Astrocyte (in vitro differentiated cells and primary cell): ENCODE measurements around the gene PKP3. TPM values are rescaled to one million over a fixed set of nuclear protein-coding genes. Genes with fewer than 3 reads are reported as not detected.
A peak's percentile ranks its signal among the peaks of the same experiment; 100 is the strongest.

Experiments used
- DNase-seq: peaks from one replicate; pipeline ENCODE4 v3.0.0-alpha.2; 2010; ENCODE audit warnings: low read depth
- FAIRE-seq: peaks from 2 replicates; lab custom pipeline; 2011; peaks lifted over from hg19 to GRCh38; lab: Jason Lieb, UNC
- H2AFZ ChIP-seq: 2 replicates; pipeline ENCODE4 v1.6.0; 2012; ENCODE audit warnings: low read depth, low read length, inconsistent platforms
- H3K27ac ChIP-seq: 2 replicates; pipeline ENCODE4 v1.5.1; 2011; ENCODE audit warnings: low read depth, low read length, inconsistent platforms
- H3K27me3 ChIP-seq: 2 replicates; pipeline ENCODE4 v1.6.0; 2011; ENCODE audit warnings: low read length, inconsistent platforms; ENCODE audit not compliant: insufficient read depth
- H3K36me3 ChIP-seq: 2 replicates; pipeline ENCODE4 v1.5.1; 2011; ENCODE audit warnings: low read length, inconsistent platforms; ENCODE audit not compliant: insufficient read depth
- H3K4me1 ChIP-seq: 2 replicates; pipeline ENCODE4 v1.5.1; 2011; ENCODE audit warnings: low read length, inconsistent platforms; ENCODE audit not compliant: insufficient read depth
- H3K4me2 ChIP-seq: 2 replicates; pipeline ENCODE4 v1.6.0; 2012; ENCODE audit warnings: low read length, inconsistent platforms
- H3K4me3 ChIP-seq: 2 replicates; pipeline ENCODE4 v1.5.1; 2011; ENCODE audit warnings: low read depth, mild to moderate bottlenecking, low read length, inconsistent platforms; ENCODE audit not compliant: insufficient read depth
- H3K79me2 ChIP-seq: 2 replicates; pipeline ENCODE4 v1.6.0; 2012; ENCODE audit warnings: mild to moderate bottlenecking, low read length, inconsistent platforms; ENCODE audit not compliant: insufficient read depth
- H3K9ac ChIP-seq: 2 replicates; pipeline ENCODE4 v1.6.0; 2012; ENCODE audit warnings: mild to moderate bottlenecking, low read length, inconsistent platforms
- H3K9me3 ChIP-seq: 2 replicates; pipeline ENCODE4 v1.5.1; 2012; ENCODE audit warnings: low read depth, mild to moderate bottlenecking, low read length, inconsistent platforms; ENCODE audit not compliant: insufficient read depth
- H4K20me1 ChIP-seq: 2 replicates; pipeline ENCODE4 v1.6.0; 2012; ENCODE audit warnings: low read length, inconsistent platforms; ENCODE audit not compliant: insufficient read depth
- H3K27ac Mint-ChIP-seq: one replicate; pipeline ENCODE4 v1.8.0; 2021; ENCODE audit warnings: mild to moderate bottlenecking, mixed read lengths; ENCODE audit not compliant: unreplicated experiment
- H3K27me3 Mint-ChIP-seq: one replicate; pipeline ENCODE4 v1.8.0; 2021; ENCODE audit warnings: low read depth, mixed read lengths; ENCODE audit not compliant: unreplicated experiment
- H3K36me3 Mint-ChIP-seq: one replicate; pipeline ENCODE4 v1.8.0; 2021; ENCODE audit warnings: low read depth, mixed read lengths; ENCODE audit not compliant: unreplicated experiment
- H3K4me1 Mint-ChIP-seq: one replicate; pipeline ENCODE4 v1.8.0; 2021; ENCODE audit warnings: low read depth, mixed read lengths; ENCODE audit not compliant: unreplicated experiment
- H3K4me3 Mint-ChIP-seq: one replicate; pipeline ENCODE4 v1.8.0; 2021; ENCODE audit warnings: mild to moderate bottlenecking, moderate library complexity, mixed read lengths; ENCODE audit not compliant: unreplicated experiment
- H3K9me3 Mint-ChIP-seq: one replicate; pipeline ENCODE4 v1.8.0; 2021; ENCODE audit warnings: mild to moderate bottlenecking, mixed read lengths; ENCODE audit not compliant: unreplicated experiment
- EZH2 ChIP-seq: IDR thresholded peaks from 2 replicates; pipeline ENCODE4 v1.6.1; 2012; ENCODE audit warnings: mild to moderate bottlenecking, low read length, inconsistent platforms; ENCODE audit not compliant: insufficient read depth
- total RNA-seq: library from RNA; stranded (reverse); gene quantifications from 2 replicates; pipeline ENCODE4 v1.2.1, GENCODE V29; 2021
- TF ChIP-seq, protein P1 (sequence below): IDR thresholded peaks from 2 replicates; pipeline ENCODE4 v1.5.1; 2011; ENCODE audit warnings: low read depth, mild to moderate bottlenecking, inconsistent platforms, low read length, moderate library complexity; ENCODE audit not compliant: insufficient read depth

PKP3 gene
- total RNA-seq, 1 donor from 2014 or later: 2.1 TPM

DNA sequence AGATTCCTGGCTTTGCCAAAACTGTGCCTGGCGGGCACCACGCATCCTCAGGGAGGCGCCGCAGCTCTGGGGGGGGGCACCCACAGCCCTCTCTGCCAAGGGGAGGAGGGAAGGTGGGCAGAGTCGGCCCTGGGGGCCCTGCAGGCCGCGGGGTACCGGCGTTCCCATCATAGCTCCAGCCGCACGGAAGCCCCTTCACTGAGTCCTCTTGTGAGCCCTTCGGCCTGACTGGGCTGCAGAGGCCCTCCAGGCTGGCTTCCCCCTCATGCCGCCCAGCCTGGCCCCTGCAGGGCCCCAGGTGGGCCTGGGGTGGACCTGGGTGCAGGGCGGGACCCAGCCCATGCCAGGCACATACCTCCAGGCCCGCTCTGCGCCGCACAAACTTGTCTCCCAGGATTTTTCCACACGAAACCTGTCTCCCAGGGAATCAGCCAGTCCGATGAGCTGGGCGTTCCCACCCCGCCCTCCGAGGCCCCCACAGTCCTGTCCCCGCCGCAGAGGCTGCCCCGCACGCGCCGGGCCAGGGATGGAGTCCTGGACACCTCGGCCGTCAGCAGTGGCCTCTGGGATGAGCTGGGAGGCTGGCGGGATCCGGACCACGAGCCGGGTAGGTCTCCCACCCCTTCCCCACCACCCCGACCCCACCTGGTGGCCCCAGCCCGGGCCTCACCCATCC lies 1.8 kb upstream of the PKP3 start:
- Mint-ChIP-seq H3K9me3 (peaks cover 11% of the 10 kb centered on the region), H3K27ac (no peak overlapping the region), H3K27me3 (peaks cover 12% of the 10 kb centered on the region), H3K4me3 (no peak overlapping the region), H3K36me3 (peaks cover 5% of the 10 kb centered on the region), H3K4me1 (no peaks in the 10 kb centered on the region)
- DNase-seq: no peak
- FAIRE-seq: no peak
- TF ChIP-seq, protein P1, sequence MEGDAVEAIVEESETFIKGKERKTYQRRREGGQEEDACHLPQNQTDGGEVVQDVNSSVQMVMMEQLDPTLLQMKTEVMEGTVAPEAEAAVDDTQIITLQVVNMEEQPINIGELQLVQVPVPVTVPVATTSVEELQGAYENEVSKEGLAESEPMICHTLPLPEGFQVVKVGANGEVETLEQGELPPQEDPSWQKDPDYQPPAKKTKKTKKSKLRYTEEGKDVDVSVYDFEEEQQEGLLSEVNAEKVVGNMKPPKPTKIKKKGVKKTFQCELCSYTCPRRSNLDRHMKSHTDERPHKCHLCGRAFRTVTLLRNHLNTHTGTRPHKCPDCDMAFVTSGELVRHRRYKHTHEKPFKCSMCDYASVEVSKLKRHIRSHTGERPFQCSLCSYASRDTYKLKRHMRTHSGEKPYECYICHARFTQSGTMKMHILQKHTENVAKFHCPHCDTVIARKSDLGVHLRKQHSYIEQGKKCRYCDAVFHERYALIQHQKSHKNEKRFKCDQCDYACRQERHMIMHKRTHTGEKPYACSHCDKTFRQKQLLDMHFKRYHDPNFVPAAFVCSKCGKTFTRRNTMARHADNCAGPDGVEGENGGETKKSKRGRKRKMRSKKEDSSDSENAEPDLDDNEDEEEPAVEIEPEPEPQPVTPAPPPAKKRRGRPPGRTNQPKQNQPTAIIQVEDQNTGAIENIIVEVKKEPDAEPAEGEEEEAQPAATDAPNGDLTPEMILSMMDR: no peak
- no peak for TF ChIP-seq EZH2
- Histone ChIP-seq H3K36me3 (no peaks in the 10 kb centered on the region), H3K79me2 (no peaks in the 10 kb centered on the region), H3K9me3 (no peaks in the 10 kb centered on the region), H3K4me1 (peaks cover 31% of the 10 kb centered on the region), H3K27ac (no peak overlapping the region), H4K20me1 (no peaks in the 10 kb centered on the region), H3K27me3 (no peaks in the 10 kb centered on the region), H2AFZ (no peak overlapping the region), H3K4me3 (no peak overlapping the region), H3K4me2 (no peak overlapping the region), H3K9ac (no peak overlapping the region)

DNA sequence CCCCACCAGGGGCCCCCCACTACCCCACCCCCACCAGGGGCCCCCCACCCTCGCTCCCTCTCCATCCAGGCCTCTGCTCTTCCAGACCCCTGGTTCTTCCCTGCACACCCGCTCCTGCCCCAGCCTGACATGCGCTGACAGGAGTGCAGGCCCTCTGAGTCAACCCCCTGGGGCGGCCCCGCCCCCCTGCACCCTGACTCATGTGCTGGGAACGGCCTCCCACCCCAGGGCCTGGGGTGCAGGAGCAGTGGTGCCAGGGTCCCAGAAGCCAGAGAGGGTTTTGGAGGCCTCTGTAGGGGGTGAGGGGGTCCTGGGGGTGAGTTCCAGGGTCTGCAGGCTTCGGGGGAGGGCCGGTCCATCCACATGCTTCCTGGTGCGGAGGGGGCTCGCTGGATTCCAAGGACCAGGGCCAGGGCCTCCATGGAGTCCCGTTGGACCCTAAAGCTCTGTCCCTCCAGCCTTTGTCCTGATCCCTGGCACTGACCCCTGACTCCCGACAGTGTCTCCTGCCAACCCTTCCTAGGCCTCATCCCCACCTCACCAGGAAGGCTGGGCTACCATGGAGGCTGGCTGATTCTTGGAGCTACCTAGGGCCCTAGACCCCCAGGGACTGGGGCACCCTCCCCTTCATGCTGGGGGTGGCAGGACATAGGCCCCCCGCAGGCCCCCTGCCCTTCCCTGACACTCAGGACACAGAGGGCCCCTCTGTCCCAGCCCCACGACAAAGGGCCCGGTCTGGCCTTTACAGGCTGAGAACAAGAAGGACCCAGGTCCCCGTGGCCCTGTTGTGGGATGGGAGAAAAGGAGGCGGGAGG lies 583 bp upstream of the PKP3 start:
- Histone ChIP-seq H3K27me3 (no peaks in the 10 kb centered on the region), H3K36me3 (no peaks in the 10 kb centered on the region), H3K79me2 (no peaks in the 10 kb centered on the region), H2AFZ (peak overlapping the region; percentile 34), H3K4me1 (peaks cover 34% of the 10 kb centered on the region), H3K4me3 (no peak overlapping the region), H4K20me1 (no peaks in the 10 kb centered on the region), H3K9ac (peak overlapping the region; percentile 5), H3K9me3 (no peaks in the 10 kb centered on the region), H3K4me2 (peak overlapping the region; percentile 59), H3K27ac (peak overlapping the region; percentile 36)
- no peaks in the 10 kb centered on the region for H3K9me3 Mint-ChIP-seq
- H3K36me3 Mint-ChIP-seq: no peaks in the 10 kb centered on the region
- no peak for TF ChIP-seq EZH2
- TF ChIP-seq, protein P1: no peak
- no peak overlapping the region for H3K27ac Mint-ChIP-seq
- FAIRE-seq (no peak), DNase-seq (peak; percentile 57)
- H3K4me1 Mint-ChIP-seq: no peaks in the 10 kb centered on the region
- H3K4me3 Mint-ChIP-seq: no peak overlapping the region
- peaks cover 1% of the 10 kb centered on the region for H3K27me3 Mint-ChIP-seq
